ENCODE results near the gene PPFIA1.

GRCh38 chr11:70353900-70354568 is 83.5 kb downstream of the PPFIA1 start:
- TF ChIP-seq CTCF (IDR thresholded peaks at IDR 0.05): no peak
- no peak for TF ChIP-seq POLR2A (IDR thresholded peaks at IDR 0.05)
